ENCODE results near the gene PSMB10. TPM values are rescaled to one million over a fixed set of nuclear protein-coding genes. Genes with fewer than 3 reads are reported as not detected.
A peak's percentile ranks its signal among the peaks of the same experiment; 100 is the strongest.

The PSMB10 gene
- total and polyA plus RNA-seq, 10 donors: 80.3 to 236 (median 141) TPM

DNA sequence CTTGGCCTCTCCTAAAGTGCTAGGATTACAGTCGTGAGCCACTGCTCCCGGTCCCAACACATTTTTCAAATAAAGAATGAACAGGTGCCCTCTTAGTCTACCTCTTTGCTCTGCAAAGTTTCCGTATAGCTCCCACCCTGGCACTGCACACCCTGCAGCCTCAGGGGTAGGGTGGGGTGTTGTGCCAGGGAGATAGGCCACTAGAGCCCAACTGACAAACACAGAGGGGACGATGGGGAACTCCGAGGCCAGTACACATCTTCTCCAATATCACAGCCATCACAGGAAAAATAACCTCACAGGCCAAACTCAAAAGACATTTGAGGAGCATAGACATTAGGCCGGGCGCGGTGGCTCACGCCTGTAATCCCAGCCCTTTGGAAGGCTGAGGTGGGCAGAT, 34.5 kb upstream of the PSMB10 start:
- Histone ChIP-seq H3K27ac (no peak overlapping the region), H3K4me3 (no peak overlapping the region), H3K27me3 (replicated peaks in 1 of 7) (no peaks in the 10 kb centered on the region), H3K4me1 (peaks cover 16 to 31% (median 26%) of the 10 kb centered on the region in 6 donors), H3K36me3 (no peaks in the 10 kb centered on the region), H3K9me3 (no peaks in the 10 kb centered on the region)
- WGBS, 5 donors: 93 to 96% (median 96%) methylated on average over 9 of the region's 9 CpGs
- TF ChIP-seq POLR2A (IDR thresholded peaks at IDR 0.05) (no peak), POLR2AphosphoS5 (IDR thresholded peaks at IDR 0.05) (no peak)
- TF ChIP-seq, protein P1, sequence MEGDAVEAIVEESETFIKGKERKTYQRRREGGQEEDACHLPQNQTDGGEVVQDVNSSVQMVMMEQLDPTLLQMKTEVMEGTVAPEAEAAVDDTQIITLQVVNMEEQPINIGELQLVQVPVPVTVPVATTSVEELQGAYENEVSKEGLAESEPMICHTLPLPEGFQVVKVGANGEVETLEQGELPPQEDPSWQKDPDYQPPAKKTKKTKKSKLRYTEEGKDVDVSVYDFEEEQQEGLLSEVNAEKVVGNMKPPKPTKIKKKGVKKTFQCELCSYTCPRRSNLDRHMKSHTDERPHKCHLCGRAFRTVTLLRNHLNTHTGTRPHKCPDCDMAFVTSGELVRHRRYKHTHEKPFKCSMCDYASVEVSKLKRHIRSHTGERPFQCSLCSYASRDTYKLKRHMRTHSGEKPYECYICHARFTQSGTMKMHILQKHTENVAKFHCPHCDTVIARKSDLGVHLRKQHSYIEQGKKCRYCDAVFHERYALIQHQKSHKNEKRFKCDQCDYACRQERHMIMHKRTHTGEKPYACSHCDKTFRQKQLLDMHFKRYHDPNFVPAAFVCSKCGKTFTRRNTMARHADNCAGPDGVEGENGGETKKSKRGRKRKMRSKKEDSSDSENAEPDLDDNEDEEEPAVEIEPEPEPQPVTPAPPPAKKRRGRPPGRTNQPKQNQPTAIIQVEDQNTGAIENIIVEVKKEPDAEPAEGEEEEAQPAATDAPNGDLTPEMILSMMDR (IDR thresholded peaks at IDR 0.05 in 8 of 11, conservative IDR thresholded peaks at IDR 0.05 in 3 of 11): no peak
- no peak for DNase-seq
- intact Hi-C loops (cut with DNase I; ENCODE audit: low total_unique reads): no loop called here

DNA sequence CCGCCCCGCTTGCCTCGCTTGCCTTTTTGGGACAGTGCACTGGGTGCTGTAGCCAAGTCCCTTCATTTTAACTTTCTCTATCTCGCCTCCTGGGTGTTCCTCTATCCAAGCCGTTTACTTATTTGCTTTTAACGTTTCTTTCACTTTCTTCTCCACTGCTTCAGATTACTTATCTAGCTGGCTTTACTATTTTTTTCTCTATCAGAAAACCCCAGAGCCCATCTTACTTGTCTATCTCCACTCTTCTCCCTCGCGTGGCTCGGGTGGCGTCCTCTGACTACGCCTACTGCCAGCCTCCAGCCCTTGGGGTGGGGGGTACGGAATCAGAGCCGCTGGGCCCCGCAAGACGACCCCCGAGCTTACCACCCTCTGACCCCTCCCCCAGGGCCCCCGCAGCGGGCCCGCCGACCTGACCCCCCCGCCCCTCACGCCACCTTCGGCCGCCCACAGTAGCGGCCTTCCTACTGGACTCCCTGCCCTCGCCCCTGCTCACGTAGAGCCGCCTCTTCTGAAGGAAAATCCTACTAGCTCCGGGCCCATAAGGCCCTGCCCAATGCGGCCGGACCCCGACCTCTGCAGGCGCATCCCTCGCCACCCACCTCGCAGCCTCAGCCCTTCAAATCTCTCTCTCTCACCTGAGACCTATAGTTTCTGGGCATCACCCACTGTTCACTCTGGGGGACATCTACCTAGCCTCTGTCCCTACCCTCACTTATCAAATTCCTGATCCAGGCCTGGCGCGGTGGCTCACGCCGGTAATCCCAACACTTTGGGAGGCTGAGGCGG, 32.8 kb upstream of the PSMB10 start:
- H3K4me1 ChIP-seq: peaks cover 23 to 48% (median 36%) of the 10 kb centered on the region in 6 donors
- peak overlapping the region; percentile 66 to 96 (median 84) for H3K4me3 ChIP-seq
- peak overlapping the region; percentile 84 to 92 (median 88) for H3K27ac ChIP-seq
- WGBS, 5 donors: 49 to 52% (median 51%) methylated on average over 40 of the region's 40 CpGs
- no peaks in the 10 kb centered on the region for H3K36me3 ChIP-seq
- TF ChIP-seq POLR2A (IDR thresholded peaks at IDR 0.05) (no peak), POLR2AphosphoS5 (IDR thresholded peaks at IDR 0.05) (no peak)
- TF ChIP-seq, protein P1 (IDR thresholded peaks at IDR 0.05 in 8 of 11, conservative IDR thresholded peaks at IDR 0.05 in 3 of 11): no peak
- H3K27me3 ChIP-seq (replicated peaks in 1 of 7): no peaks in the 10 kb centered on the region
- H3K9me3 ChIP-seq: no peaks in the 10 kb centered on the region
- intact Hi-C loops (cut with DNase I; ENCODE audit: low total_unique reads): no loop called here
- peak; percentile 74 for DNase-seq

DNA sequence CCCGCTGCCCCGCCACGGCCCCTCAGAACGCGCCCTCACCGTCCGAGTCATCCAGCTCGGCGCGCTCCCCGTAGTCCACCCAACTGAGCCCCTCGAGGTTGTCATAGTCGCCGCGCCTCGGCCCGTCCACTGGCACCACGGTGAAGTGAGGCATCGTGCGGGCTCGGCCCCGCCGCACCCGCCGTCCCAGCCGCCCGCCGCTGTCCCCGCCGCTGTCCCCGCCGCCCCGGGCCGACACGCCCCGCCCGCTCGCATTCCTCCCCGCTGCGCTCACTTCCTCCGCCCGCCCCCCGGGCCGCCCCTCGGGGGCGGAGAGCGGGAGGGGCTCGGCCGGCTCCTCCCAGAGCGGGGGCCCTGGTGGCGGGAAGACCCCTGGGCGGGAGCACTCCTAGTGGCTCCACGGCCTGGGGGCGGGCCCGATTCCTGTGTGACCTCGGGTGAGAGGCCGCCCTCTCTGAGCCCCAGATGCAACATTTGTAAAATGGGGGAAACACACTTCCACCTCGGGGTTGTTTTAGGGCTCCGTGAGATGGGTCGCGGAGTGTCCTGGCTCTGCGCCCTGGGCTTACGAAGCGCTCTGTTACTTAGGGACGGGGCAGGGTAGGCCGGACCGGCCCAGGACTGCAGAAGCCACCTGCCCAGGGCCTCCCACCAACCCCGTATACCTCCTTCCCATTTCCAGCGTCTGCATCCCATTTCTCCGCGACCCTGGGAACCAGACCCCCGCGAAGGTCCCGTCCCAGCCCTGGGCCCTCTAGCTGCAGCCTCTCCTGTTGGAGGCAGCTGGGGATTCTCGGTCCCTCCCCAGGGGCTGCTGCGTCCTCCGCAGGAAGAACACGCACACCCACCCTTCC, 32.0 kb upstream of the PSMB10 start, which contains the start of gene SLC12A4:
Gene SLC12A4 (minus strand): TSS at position 238 of the 854 bp plus-strand sequence. CDS start 84 bp downstream, at position 154.
- Histone ChIP-seq H3K4me1 (peaks cover 24 to 56% (median 43%) of the 10 kb centered on the region in 6 donors), H3K36me3 (peaks cover 0 to under 1% (median 0%) of the 10 kb centered on the region in 6 donors), H3K27me3 (replicated peaks in 1 of 7) (no peaks in the 10 kb centered on the region), H3K9me3 (no peaks in the 10 kb centered on the region), H3K27ac (peak within 1 kb of the TSS; percentile 84 to 92 (median 88)), H3K4me3 (peak within 1 kb of the TSS; percentile 66 to 96 (median 84))
- intact Hi-C loops (cut with DNase I; ENCODE audit: low total_unique reads): no loop called here
- WGBS, 5 donors: 0 to 2% (median 1%) methylated on average over 30 to 78 of the region's 78 CpGs
- peak in 1 of 3 donors; percentile 63 for TF ChIP-seq POLR2A (IDR thresholded peaks at IDR 0.05)
- TF ChIP-seq POLR2AphosphoS5 (IDR thresholded peaks at IDR 0.05): peak; percentile 75 to 84 (median 82)
- TF ChIP-seq, protein P1 (IDR thresholded peaks at IDR 0.05 in 8 of 11, conservative IDR thresholded peaks at IDR 0.05 in 3 of 11): peak in 1 of 11 experiments; percentile 15
- peak; percentile 95 for DNase-seq
